H1 (cell line): ENCODE results near the gene TRAIP. TPM values are rescaled to one million over a fixed set of nuclear protein-coding genes. Genes with fewer than 3 reads are reported as not detected.

Source experiments
- BACH1 ChIP-seq: IDR thresholded peaks from 2 replicates; pipeline ENCODE4 v1.6.1; 2012; ENCODE audit warnings: low read length, improper control_type of control experiment
- BRCA1 ChIP-seq: IDR thresholded peaks from 2 replicates; pipeline ENCODE4 v1.6.1; 2012; ENCODE audit warnings: low read depth, low read length, improper control_type of control experiment
- CBX8 ChIP-seq: fragments of 300-800, 300-1000 bp; sonication (generic); IDR thresholded peaks from 2 replicates; pipeline ENCODE4 v1.7.1; 2016; ENCODE audit warnings: low read depth, low read length, borderline replicate concordance
- EZH2 ChIP-seq: fragments of 200-600 bp; sonication (generic); IDR thresholded peaks from 2 replicates; pipeline ENCODE4 v1.7.1; 2012; ENCODE audit warnings: low read depth, mild to moderate bottlenecking, moderate library complexity, low read length, inconsistent platforms; ENCODE audit not compliant: severe bottlenecking
- JUN ChIP-seq: IDR thresholded peaks from 2 replicates; pipeline ENCODE4 v1.6.1; 2011; ENCODE audit warnings: low read depth, mild to moderate bottlenecking, improper control_type of control experiment, low read length
- JUND ChIP-seq: IDR thresholded peaks from 2 replicates; pipeline ENCODE4 v1.6.1; 2011; ENCODE audit warnings: mild to moderate bottlenecking, improper control_type of control experiment, low read length
- NRF1 ChIP-seq: IDR thresholded peaks from 2 replicates; pipeline ENCODE4 v1.6.1; 2011; ENCODE audit warnings: mild to moderate bottlenecking, low read depth, low read length, improper control_type of control experiment
- PHF8 ChIP-seq: fragments of 200-600 bp; sonication (generic); conservative IDR thresholded peaks from 2 replicates; pipeline ENCODE4 v1.7.1; 2012; ENCODE audit warnings: low read depth, mild to moderate bottlenecking, inconsistent platforms, low read length, moderate library complexity
- POLR2A ChIP-seq, 2 experiments: IDR thresholded peaks; 1 replicate in 1 of 2; 2 replicates in 1 of 2; pipeline ENCODE4 v1.6.1; 2011; ENCODE audit warnings: low read depth in 2 of 2, low read length in 2 of 2, mild to moderate bottlenecking in 2 of 2; ENCODE audit errors: control extremely low read depth in 1 of 2
- POU5F1 ChIP-seq: IDR thresholded peaks from 2 replicates; pipeline ENCODE4 v1.6.1; 2011; ENCODE audit warnings: low read depth, mild to moderate bottlenecking, low read length, moderate library complexity
- RFX5 ChIP-seq: IDR thresholded peaks from 2 replicates; pipeline ENCODE4 v1.6.1; 2011; ENCODE audit warnings: low read depth, low read length, improper control_type of control experiment, borderline replicate concordance
- RNF2 ChIP-seq: fragments of 200-900, 300-1000 bp; sonication (generic); IDR thresholded peaks from 2 replicates; pipeline ENCODE4 v1.7.1; 2016; ENCODE audit warnings: borderline replicate concordance, low read depth, mild to moderate bottlenecking, antibody characterized with exemption, low read length; ENCODE audit not compliant: poor library complexity, severe bottlenecking; ENCODE audit errors: missing control alignments
- RXRA ChIP-seq: IDR thresholded peaks from 2 replicates; pipeline ENCODE4 v1.6.1; 2011; ENCODE audit warnings: low read depth, mild to moderate bottlenecking, low read length, moderate library complexity; ENCODE audit not compliant: insufficient read depth
- TAF7 ChIP-seq: optimal IDR thresholded peaks from 2 replicates; pipeline ENCODE3; 2011; ENCODE audit warnings: low read depth, mild to moderate bottlenecking, inconsistent platforms, low read length, moderate library complexity, borderline replicate concordance
- TBP ChIP-seq: IDR thresholded peaks from 2 replicates; pipeline ENCODE4 v1.6.1; 2011; ENCODE audit warnings: low read depth, low read length, improper control_type of control experiment
- TEAD4 ChIP-seq: IDR thresholded peaks from 2 replicates; pipeline ENCODE4 v1.6.1; 2012; ENCODE audit warnings: low read depth, low read length, inconsistent platforms, mixed read lengths
- YY1 ChIP-seq: IDR thresholded peaks from 2 replicates; pipeline ENCODE4 v1.6.1; 2011; ENCODE audit warnings: low read depth, mild to moderate bottlenecking, low read length
- polyA plus RNA-seq, 7 experiments: library from polyadenylated mRNA; depleted of rRNA in 3 of 7; stranded (reverse) in 5 of 7; unstranded in 2 of 7; fragments of >200 nt in 5 of 7; fragments of 200-250 nt in 2 of 7; gene quantifications; 1 replicate in 5 of 7; 2 replicates in 1 of 7; 4 replicates in 1 of 7; pipeline versions ENCODE4 v1.2.1 to v1.2.3, GENCODE V29; 2011 to 2013; ENCODE audit warnings: missing spikeins in 2 of 7, mixed read lengths in 2 of 7
- total RNA-seq: library from RNA; stranded (reverse); fragmentation: NEBNext Ultra II Directional; extraction: Animal tissue kit (Norgen Biotek cat#: 25700); gene quantifications from 2 replicates; pipeline ENCODE4 v1.2.1, GENCODE V29; 2021
- TF ChIP-seq, protein P1 (sequence below), 3 experiments: IDR thresholded peaks; 1 replicate in 2 of 3; 2 replicates in 1 of 3; pipeline versions ENCODE4 v1.5.1 to v1.6.1; 2011; ENCODE audit warnings: low read length in 3 of 3, mild to moderate bottlenecking in 3 of 3, inconsistent platforms in 2 of 3, low read depth in 1 of 3, moderate library complexity in 1 of 3; ENCODE audit not compliant: insufficient read depth in 1 of 3; ENCODE audit errors: control extremely low read depth in 1 of 3
- TF ChIP-seq, protein P2 (sequence below): IDR thresholded peaks from 2 replicates; pipeline ENCODE4 v1.6.1; 2011; ENCODE audit warnings: low read depth, mild to moderate bottlenecking, low read length; ENCODE audit not compliant: insufficient read depth
- TF ChIP-seq, protein P3 (sequence below): IDR thresholded peaks from 2 replicates; pipeline ENCODE4 v1.6.1; 2012; ENCODE audit warnings: inconsistent platforms

The TRAIP gene
- total and polyA plus RNA-seq, 2 of the 8 experiments (the other 6 are each of a cell fraction or from before 2014, with no cell fraction given) = 27.7 to 28.1 TPM

DNA sequence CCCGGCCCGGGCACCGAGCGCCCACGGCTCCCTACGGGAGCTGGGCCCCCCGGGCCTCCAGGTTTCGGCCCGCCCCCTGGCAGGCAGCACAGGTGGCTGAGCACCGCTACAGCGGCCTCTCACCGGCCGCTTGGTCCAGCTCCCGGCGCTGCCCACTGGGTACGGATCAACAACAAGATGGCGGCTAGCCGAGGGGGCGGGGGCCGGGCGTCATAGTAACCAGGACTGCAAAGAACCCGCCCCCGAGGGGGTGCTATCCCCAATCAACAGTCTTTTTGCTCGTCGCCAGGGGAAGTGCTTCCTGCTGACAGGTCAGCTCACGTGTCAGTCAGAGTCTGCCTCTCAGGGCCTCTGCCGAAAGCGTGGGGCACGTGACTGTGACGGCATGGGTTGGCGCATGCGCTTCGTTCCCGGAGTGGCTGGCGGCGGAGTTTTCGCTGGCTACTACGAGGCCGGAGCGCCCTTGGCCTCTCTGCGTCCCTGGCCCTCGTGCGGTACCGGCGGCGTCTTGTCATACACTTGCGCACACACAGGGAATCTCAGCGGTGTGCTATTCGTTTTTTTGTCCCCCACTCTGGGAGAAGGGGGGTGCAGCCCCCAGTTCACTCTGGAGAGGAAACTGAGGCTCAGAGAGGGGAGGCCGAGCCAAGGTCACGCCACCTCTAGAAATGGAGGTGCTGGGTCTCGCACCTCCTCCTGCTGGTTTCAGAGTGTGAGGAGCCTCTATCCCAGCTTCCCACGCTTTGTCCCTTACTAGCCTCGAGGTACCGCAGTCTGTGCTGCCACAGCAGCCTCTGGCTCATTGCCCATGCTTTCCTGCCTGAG lies 69.8 kb downstream of the TRAIP start, which contains the start of gene IP6K1 (continued):
- TF ChIP-seq, protein P1, sequence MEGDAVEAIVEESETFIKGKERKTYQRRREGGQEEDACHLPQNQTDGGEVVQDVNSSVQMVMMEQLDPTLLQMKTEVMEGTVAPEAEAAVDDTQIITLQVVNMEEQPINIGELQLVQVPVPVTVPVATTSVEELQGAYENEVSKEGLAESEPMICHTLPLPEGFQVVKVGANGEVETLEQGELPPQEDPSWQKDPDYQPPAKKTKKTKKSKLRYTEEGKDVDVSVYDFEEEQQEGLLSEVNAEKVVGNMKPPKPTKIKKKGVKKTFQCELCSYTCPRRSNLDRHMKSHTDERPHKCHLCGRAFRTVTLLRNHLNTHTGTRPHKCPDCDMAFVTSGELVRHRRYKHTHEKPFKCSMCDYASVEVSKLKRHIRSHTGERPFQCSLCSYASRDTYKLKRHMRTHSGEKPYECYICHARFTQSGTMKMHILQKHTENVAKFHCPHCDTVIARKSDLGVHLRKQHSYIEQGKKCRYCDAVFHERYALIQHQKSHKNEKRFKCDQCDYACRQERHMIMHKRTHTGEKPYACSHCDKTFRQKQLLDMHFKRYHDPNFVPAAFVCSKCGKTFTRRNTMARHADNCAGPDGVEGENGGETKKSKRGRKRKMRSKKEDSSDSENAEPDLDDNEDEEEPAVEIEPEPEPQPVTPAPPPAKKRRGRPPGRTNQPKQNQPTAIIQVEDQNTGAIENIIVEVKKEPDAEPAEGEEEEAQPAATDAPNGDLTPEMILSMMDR (IDR thresholded peaks at IDR 0.05; ENCODE audit: control extremely low read depth in 1 of 3, insufficient read depth in 1 of 3, low read depth in 1 of 3, low read length in 3 of 3) = no peak
- no peak for TF ChIP-seq JUND
- peak; percentile 90 for TF ChIP-seq PHF8
- TF ChIP-seq RXRA = no peak
- TF ChIP-seq TAF7 = no peak
- TF ChIP-seq, protein P2, sequence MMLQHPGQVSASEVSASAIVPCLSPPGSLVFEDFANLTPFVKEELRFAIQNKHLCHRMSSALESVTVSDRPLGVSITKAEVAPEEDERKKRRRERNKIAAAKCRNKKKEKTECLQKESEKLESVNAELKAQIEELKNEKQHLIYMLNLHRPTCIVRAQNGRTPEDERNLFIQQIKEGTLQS = peak; percentile 92
- TF ChIP-seq, protein P3, sequence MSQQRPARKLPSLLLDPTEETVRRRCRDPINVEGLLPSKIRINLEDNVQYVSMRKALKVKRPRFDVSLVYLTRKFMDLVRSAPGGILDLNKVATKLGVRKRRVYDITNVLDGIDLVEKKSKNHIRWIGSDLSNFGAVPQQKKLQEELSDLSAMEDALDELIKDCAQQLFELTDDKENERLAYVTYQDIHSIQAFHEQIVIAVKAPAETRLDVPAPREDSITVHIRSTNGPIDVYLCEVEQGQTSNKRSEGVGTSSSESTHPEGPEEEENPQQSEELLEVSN = peak; percentile 95
- peak; percentile 81 for TF ChIP-seq NRF1
- TF ChIP-seq POU5F1 = no peak
- no peak for TF ChIP-seq JUN
- TF ChIP-seq BRCA1 = no peak
- TF ChIP-seq CBX8 = no peak
- no peak for TF ChIP-seq TEAD4
- TF ChIP-seq BACH1 = no peak
- no peak for TF ChIP-seq EZH2
- peak; percentile 42 for TF ChIP-seq RNF2
- TF ChIP-seq YY1 = peak; percentile 96
- TF ChIP-seq POLR2A (IDR thresholded peaks at IDR 0.05; ENCODE audit: control extremely low read depth in 1 of 2, low read depth in 2 of 2, low read length in 2 of 2) = peak in 1 of 2 experiments; percentile 67; a peak in 2 of 3 replicates
- peak; percentile 66; the same call in 1 of the 2 replicates for TF ChIP-seq TBP
- TF ChIP-seq RFX5 = no peak
